D721Med (cell line): Measurements from ENCODE around the gene CNTN6.

Source experiments
- DNase-seq: peaks from one replicate; pipeline ENCODE4 v3.0.0; 2011; ENCODE audit warnings: low spot score; ENCODE audit not compliant: insufficient read length
- FAIRE-seq: peaks from 2 replicates; lab custom pipeline; 2011; peaks lifted over from hg19 to GRCh38; lab: Jason Lieb, UNC
- CTCF ChIP-seq: IDR thresholded peaks from 2 replicates; pipeline ENCODE4 v1.5.1; 2012; ENCODE audit warnings: mild to moderate bottlenecking, control low read depth; ENCODE audit not compliant: insufficient read depth; ENCODE audit errors: missing control alignments

CNTN6 gene

GRCh38 chr3:1252061-1252430 is 159.2 kb downstream of the CNTN6 start:
- TF ChIP-seq CTCF, result no peak
- FAIRE-seq (no peak), DNase-seq (no peak)

GRCh38 chr3:1262246-1262645 is 169.4 kb downstream of the CNTN6 start:
- TF ChIP-seq CTCF, result no peak

GRCh38 chr3:1263121-1263520 is 170.3 kb downstream of the CNTN6 start:
- FAIRE-seq (no peak), DNase-seq (no peak)
- no peak for TF ChIP-seq CTCF

More at GRCh38 chr3:1262246-1262645, 169.4 kb downstream of the CNTN6 start:
- FAIRE-seq, result no peak
- no peak for DNase-seq

GRCh38 chr3:1269808-1270207 is 177.0 kb downstream of the CNTN6 start:
- no peak for FAIRE-seq
- TF ChIP-seq CTCF, result no peak
- DNase-seq, result no peak

- TF ChIP-seq CTCF, result no peak
- no peak for FAIRE-seq
- DNase-seq, result no peak
Measured at GRCh38 chr3:1272546-1273265, 179.9 kb downstream of the CNTN6 start.

- TF ChIP-seq CTCF, result peak; percentile 39
- DNase-seq (no peak), FAIRE-seq (no peak)
Measured at GRCh38 chr3:1275495-1275894, 182.7 kb downstream of the CNTN6 start.

- FAIRE-seq, result no peak
- no peak for TF ChIP-seq CTCF
- DNase-seq, result no peak
Measured at GRCh38 chr3:1287815-1288214, 195.0 kb downstream of the CNTN6 start.
